Globus pallidus (tissue), 1 donor: ENCODE data around the gene GEMIN4.
"Not testable (repeated sequence)": the region's sequence is repeated elsewhere in the genome, so short reads cannot be mapped to it uniquely, and the experiment has no call there.

Experiments used
- DNase-seq: peaks from one replicate; pipeline ENCODE4 v3.0.0-alpha.2; 2015; ENCODE audit warnings: low spot score

Gene GEMIN4

GRCh38 chr17:700504-701094 is 51.5 kb downstream of the GEMIN4 start:
- DNase-seq = no peak

GRCh38 chr17:699345-699744 is 52.7 kb downstream of the GEMIN4 start:
- no peak for DNase-seq

- DNase-seq = not testable (repeated sequence)
Observed at GRCh38 chr17:698096-698495, 54.0 kb downstream of the GEMIN4 start.

- no peak for DNase-seq
Observed at GRCh38 chr17:697682-698081, 54.4 kb downstream of the GEMIN4 start.

- no peak for DNase-seq
Observed at GRCh38 chr17:696369-696768, 55.7 kb downstream of the GEMIN4 start.
